GM18511 (cell line): ENCODE data around the gene BMP5.

Experiments
- ATAC-seq: cut with Tn5 transposase; IDR thresholded peaks from one replicate; pipeline ENCODE4 v1.9.1; 2021; ENCODE audit warnings: mild to moderate bottlenecking, moderate library complexity; ENCODE audit not compliant: unreplicated experiment

The BMP5 gene

DNA sequence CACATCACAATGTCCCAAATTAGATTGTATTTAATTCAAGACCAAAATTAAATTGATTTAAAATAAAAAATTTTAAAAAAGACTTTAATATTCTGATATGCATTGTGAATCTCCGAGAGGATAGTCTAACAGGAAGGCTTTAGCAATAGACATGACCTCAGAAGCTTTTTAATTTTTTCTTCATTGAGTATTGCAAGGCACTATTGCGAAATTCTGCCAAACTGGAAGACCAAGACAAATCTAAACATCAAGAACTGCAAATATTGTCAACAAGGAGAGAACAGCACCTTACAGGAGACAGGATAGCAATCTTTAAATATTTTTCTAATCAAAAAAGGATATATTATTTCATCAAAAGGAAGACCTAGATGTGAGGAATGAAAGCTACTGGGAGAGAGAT lies 56.9 kb downstream of the BMP5 start:
- ATAC-seq, result no peak

DNA sequence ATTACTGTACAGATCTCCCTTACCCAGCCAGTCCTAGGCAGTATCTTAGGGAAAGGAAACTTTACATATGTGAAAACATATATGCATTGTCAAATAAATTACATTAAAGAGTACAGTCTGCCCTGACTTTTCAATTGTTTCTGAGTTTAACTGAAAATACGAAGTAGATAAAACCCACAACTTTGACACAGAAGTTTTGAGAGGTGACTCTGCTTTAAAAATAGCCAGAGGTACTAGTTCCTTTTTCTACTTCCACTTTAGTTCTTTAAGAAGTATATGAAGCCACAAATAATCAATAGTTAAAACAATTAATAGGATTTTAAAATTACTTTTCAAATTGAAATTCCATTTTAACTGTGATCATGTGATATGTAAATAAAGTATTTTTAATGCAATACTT lies 62.9 kb downstream of the BMP5 start:
- ATAC-seq, result no peak

DNA sequence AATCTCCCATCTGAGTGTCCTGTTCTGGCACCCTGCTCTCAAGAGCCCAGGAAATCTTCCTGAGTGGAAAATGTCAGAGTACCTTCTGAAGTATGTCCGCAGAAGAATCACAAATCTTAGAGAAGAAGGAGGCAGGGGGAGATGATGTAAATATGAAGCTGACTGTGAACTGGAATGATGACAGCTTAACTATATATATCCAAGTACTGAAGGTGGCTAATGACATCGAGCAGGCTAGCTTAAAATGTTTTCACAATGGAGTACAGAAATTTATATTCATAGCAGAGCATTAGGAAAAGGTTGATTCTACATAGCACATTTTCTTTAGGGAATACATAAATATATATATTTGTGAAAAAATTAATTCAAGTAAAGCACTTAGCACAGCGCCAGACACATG lies 64.3 kb downstream of the BMP5 start:
- no peak for ATAC-seq

DNA sequence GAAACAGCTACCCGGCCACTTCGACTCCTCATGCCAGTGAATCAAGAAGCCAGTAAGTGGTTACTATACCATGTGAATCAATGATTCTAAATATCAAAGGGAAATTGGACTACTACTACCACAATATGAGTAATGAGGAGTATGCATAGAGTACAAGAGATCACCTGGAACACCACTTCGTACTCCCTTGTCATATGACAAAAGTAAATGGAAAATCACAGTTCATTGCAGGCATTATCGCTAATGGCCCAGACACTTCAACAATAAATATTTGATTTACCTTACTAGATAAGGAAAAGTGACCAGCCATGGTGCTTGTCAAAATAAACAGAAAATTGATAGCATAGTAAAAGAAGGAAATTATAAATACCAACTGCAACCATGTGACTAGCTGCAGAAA lies 73.1 kb downstream of the BMP5 start:
- no peak for ATAC-seq

DNA sequence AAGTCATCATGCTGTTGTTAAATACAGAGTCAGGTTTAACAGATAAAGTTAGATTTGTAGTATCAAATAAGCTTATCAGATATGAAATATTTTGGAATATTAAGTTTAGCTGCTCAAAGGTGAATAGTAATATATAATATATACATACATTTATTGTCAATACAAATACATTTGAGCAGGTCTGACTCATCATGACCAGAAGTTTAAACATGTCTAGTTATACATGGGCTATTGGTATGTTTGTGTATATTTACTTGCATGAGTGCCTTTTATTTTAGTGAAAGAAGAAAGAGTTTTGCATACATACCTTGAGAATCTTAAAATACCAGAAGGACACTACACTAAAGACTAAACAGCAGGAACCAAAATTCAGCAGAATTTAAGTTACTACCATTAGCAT lies 76.8 kb downstream of the BMP5 start:
- no peak for ATAC-seq

DNA sequence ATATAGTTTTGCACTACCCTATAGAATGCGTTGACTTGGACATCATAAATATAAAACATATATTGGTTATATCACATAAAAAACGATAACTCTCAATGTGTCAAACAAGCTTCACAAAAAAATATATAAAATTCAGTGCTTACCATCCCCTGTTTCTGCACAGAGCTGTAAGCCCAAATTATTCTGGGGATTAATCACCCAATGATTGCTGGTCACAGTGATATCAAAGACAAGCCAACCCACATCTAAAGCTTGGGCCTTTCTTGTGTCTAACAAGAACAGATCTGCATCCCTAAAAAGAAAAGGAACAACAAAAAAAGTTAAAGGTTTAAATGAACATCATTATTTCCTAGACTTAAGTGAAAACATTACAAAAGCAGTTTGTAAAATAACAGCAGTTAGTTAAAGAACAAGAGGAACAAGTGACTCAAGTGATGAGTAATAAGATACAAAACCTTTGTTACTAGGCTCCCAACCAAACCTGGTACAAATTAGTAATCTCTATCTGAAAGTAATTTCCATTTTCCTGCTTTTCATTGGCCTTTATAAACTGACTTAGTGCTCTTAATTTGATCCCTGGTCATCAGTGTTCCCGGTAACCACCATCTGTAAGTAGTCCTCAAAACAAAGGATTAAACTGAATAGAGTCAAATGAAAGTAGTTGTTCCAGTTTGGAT lies 81.1 kb downstream of the BMP5 start:
- no peak for ATAC-seq

DNA sequence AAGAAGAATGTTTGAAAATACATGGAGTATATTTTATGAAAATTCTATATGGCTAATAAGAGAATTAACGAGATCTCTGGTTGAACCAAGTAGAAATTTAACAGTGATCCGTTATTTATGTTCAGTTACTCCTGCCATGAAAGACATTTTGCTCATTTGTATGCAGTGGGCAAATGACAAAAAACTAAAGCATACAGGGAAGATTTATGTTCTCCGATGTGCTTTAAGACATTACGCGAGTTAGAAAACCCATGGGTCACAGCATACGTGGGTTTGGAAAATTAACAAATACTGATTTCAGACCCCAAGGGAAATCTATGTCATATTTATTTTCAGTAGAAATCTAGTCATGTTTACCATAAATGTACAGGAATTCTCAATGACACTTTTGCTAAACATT lies 90.1 kb downstream of the BMP5 start:
- ATAC-seq, result no peak

DNA sequence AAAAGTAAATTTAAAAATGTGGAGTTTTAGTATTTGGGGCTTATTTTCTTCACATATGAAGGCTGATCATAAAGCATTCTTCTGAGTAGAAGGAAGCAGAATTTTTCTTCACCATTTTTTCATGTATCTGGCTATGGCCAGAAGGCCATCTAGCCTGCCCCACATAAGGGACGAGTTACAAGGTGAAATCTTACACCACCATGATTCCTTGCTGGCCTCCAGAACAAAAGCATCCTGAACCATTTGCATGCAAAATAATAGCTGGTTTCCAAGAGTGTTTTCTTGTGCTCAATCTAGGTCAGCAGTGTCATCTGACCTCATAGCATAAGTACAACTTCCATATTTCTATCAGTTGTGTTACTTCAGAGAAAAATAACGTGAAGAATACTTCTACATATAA lies 93.1 kb downstream of the BMP5 start:
- no peak for ATAC-seq

DNA sequence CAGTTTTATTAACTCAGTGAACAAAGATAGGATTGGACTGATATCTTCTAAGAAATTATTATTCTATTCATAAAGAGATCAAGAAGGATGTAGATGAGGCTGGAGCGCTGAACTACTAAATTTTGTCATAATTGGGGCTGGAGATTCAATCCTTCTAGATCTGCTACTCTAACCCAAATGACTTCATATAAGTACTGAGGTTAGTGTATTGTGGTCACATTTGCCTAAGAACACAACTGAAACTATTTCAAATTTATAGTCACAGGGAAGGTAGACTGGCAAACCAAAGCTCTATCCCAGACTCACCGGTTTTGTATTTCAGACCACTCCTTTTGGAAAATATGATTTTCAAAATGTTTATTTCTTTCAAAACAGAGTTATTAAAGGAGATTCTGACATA lies 96.7 kb downstream of the BMP5 start:
- no peak for ATAC-seq

DNA sequence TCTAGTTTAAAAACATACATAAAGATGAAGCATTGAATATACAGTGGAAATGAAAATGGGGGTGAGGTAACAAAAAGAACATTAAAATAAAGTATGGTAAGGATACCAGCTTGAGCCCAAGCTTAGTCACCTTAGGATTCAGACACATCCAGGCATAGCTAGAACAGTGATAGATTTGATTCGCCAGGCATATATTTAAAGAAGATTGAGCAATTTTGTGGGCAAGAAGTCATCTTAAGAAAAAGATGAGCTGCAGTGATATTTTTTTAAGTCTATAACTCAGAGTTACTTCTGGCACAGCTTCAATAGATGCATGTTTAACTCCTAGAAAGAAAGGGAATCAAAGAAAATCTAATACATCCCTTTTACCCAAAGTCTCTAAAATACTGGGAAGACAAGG lies 97.9 kb downstream of the BMP5 start:
- no peak for ATAC-seq

DNA sequence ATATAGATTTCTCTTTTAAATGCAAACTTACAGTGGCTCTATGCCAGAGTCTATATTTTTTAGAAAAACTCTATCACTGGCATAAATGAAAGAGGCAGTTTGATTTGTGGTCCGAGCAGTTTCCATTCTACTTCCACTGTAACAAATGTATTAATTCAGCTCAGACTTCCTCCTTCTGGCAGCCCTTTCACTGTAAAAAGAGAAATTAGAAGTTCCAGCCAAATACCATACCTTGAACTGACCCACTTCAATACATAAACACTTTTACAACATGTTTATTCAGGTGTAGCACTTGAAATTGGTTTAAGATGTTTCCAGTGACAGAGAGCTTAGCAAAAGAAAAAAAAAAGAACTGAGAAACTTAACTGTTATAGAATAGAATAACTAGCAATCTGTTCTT lies 99.3 kb downstream of the BMP5 start:
- no peak for ATAC-seq

DNA sequence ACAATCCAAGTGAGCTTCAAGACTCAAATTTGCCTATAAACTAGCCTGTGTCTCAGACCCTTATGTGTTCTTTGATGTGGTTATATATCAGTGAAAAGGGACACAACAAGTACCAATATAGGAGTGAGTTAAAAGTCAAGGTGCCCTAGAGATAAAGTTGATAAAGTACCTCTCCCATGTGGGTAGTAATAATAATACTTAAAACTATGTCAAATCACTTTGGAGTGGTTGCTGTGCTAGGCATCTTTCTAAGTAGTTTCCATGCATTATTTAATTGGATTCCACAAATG lies 100.4 kb downstream of the BMP5 start:
- ATAC-seq, result no peak

DNA sequence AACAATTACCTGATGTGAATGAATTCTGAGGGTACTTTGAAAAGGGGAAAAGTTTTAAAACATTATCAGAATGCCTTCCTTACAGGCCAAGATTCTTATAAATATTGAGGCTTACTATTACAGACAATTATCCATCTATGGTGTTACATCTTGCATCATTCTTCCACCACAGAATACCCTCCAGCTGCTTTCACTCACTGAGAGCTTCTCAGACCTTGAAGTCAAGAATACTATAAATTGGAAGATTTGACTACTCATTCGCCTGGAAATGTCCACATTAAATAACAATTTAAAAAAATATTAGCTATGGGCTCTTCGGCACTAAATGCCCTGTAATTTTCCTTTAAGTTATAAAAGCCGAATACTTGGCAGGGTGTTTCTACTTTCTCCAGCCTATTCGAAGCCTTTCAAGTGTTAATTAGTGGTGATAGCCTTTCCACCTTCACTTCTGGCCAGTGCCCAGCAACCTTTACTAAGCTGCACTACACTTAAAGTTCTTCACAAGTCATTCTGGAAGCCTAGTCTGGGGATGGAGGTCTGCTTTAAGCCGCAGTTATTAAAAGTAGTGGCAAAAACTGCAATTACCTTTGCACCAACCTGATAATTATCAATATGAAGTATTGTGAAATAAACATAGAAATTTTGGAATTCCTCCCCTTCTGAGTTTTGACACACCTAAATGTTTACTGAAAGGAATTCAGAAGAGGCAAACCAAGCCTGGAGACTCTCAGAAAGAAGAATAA lies 100.9 kb downstream of the BMP5 start:
- no peak for ATAC-seq

DNA sequence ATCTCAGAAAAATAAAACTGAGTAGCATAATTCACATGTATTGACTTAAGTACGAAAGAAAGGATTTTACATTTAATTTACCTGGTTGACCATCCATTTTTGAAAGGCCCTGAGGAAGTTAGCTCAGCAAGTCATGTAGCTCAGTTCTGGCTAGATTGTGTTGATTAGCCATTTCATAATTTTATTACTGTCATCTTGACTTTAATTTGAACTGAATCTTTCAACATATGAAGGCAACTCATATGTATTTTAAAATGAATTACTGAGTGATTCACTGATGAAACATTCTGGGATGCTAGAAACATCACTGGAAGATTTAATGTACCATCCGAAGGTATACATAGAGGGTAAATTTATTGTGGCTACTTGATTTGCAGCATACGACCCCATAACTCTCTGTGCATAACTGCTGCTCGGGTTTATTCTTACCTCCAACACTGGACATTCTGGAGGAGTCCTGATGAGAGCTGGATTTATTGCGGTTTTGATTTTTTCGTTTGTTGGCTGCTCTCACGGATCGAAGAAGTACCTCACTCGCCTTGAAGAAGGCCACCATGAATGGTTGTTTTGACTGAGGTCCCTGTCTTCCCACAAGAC lies 101.7 kb downstream of the BMP5 start:
- no peak for ATAC-seq

DNA sequence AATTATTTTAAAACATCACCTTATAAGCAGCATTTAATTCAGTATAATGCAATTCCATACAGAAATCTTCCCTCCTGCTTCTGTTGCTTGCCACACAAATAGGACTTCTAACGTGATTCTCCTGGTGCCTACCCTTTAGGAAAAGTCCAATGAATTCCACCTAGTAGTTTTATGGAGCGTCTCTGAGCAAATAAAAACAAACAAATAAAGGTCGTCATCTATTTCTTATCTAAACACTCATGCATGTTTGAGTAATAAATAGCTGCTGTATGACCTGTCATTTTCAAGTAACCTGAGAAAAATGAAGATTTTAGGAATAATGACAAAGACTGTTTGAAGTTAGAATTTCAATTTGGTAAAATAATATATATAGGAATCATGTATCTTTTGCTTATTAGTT lies 102.7 kb downstream of the BMP5 start:
- no peak for ATAC-seq

DNA sequence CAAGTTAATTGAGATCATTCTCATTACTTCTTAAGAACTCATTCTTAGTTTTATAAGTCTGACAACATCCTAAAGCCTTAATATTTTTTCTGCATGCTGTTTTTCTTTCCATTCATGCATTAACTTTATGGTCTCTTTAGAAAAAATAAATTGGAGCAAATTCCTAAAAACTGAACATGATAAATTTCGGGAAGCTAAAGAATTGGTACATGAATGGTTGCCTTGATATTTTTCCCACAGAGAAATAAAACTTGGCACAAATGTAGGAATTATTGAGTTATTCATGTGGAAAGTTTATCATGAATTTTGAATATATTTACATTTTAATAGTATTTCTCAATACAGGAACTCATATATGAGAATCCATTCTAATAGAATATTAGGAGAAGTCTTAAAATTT lies 115.9 kb downstream of the BMP5 start:
- ATAC-seq, result no peak

DNA sequence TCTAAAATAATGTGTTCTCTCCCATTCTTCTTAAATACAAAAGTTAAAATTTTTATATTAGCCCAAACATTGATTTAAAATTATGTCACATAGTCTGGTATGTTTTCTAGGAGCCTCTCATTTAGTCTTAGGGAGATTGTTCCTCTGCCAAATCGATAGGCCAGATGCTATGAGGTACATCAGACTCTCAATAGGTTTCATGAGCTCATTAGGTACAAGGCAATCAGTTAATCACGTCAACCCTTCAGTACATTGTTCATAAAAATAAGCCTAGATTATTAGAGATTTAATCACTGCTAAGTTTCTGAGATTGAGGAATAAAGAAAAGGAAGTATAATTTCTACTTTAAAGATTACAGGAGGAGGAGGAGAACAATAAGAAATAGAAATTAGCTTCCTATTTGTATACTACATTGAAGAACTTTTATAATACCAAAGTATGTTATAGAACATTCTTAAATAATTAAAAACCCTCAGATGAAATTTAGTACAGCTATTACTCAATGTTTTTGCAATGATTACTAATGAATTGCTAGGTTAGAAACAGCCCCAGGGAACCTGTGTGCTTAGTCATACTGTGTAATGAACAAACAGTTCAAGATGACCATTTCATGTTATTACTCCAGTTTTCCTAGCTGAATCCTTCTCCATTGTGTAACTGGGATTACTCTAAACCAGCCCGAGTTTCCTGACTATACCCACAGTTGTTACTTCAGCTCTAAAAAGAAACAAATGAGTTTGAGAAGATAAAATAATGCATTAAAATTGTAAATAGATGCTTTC lies 117.0 kb downstream of the BMP5 start:
- no peak for ATAC-seq

DNA sequence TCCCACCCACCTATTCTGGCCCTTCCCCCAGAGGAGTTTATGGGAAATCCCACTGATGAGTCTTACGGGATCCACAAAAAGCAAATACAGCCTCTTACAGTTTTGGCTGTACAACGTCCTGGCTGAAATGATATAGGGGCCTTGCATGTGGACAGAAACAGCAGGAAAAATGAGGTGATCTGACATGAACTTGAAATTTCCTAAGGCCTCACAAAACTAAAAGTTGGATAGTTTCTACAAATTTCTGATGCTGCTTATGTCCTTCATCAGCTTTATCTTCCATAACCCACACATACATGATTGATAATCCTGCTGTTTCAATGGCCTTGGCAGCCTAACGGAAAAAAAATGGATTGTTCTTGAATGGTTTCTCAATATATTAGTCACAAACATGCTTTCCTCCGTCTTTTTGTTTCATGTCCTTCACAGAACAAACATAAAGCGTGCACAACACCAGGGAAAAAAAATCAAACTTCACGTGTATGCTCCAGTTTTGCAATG lies 118.8 kb downstream of the BMP5 start:
- no peak for ATAC-seq

DNA sequence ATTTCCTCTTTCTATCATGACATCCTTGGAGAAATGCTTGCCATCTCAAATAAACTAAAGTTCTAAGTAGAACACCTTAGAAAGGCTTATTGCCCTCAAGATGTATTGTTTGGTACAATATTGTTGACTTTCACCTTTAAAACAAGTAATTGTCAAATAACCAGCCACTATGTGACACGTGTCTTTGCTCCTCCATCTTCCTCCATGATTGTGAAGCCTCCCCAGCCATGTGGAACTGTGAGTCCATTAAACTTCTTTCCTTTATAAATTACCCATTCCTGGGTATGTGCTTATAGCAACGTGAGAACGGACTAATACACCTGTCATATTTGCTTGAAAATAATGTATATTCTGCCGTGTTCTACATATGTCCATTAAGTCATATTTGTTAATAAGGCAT lies 126.5 kb downstream of the BMP5 start:
- ATAC-seq, result no peak

DNA sequence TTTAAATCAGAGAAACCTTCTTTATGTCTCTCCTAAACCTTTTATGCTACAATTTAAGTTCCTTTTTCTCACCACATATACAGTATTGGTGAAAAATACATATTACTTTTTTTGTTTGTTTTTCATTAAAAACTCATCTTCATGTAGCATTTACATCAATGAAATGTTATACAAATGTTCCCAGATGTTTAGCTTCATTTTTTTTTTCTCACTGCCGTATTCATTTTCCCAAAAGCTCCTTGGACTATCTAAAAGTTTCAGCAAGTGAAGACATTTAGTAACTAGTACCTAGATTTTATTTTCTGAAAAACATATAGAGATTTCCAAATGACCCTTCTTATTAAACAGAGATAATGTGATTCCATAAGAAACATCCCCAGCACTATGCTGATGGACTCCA lies 128.9 kb downstream of the BMP5 start:
- no peak for ATAC-seq

DNA sequence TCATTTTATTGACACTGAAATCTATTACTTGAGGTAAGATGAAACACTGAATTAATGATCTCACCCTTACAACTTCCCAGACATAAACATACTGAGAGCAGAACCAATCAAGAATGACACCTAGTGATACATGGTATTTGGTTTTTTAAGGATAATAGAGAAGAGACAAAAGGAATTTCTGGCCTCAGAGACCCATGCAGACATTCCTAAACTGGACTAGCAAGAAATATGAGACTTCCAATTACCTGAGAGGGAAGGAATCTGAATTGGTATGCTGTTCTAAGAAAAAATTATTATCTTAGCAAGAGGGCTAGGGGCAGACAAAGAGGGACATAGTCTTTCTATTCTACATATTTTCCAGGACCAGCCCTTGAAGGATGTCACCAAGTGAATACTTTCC lies 141.1 kb downstream of the BMP5 start:
- ATAC-seq, result no peak

DNA sequence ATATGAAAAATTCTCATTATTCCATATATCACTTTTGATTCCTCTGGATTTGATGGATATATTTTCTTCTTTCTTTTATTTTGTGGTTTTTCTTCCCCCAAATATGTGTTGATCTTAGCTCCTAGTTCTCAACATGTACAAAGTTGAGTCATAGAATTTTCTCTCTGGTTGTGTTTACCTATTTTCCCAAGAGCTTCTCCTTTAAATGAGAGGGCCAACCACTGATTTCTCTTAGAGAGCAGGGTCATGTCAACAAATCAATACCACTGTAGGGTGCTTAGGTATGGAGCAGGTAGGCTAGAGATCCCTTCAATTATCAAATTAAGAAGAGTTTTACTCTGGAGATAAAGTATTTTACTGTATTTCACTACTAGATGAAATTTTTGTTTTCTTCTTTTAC lies 145.7 kb downstream of the BMP5 start:
- no peak for ATAC-seq
